ENCODE data around the gene SUPV3L1.

- TF ChIP-seq, protein P1, sequence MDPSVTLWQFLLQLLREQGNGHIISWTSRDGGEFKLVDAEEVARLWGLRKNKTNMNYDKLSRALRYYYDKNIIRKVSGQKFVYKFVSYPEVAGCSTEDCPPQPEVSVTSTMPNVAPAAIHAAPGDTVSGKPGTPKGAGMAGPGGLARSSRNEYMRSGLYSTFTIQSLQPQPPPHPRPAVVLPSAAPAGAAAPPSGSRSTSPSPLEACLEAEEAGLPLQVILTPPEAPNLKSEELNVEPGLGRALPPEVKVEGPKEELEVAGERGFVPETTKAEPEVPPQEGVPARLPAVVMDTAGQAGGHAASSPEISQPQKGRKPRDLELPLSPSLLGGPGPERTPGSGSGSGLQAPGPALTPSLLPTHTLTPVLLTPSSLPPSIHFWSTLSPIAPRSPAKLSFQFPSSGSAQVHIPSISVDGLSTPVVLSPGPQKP (IDR thresholded peaks at IDR 0.05; ENCODE audit: low read depth, low read length) = no peak
- TF ChIP-seq EZH2 (IDR thresholded peaks at IDR 0.05; ENCODE audit: borderline replicate concordance, control insufficient read depth, low read depth, low read length) = no peak
Measured at GRCh38 chr10:69172241-69172982, 7.6 kb upstream of the SUPV3L1 start.

Data from GM12878 (cell line).